Right lobe of liver (tissue), 6 donors: ENCODE measurements around the gene TRMT1. TPM values are rescaled to one million over a fixed set of nuclear protein-coding genes. Genes with fewer than 3 reads are reported as not detected.

ENCODE experiments used
- ATAC-seq, 4 donors: fragments of 200-7000 bp; cut with Tn5 transposase; one replicate each; pipeline ENCODE4 v1.9.1; 2020; ENCODE audit warnings: mild to moderate bottlenecking in 4 of 4, moderate library complexity in 4 of 4
- DNase-seq, 3 donors: peaks; one replicate each; pipeline ENCODE4 v3.0.0-alpha.2; 2020
- H3K27ac ChIP-seq, 3 donors: fragments of 200-600 bp; one replicate each; pipeline ENCODE4 v1.8.0; 2022
- H3K27me3 ChIP-seq, 2 donors: fragments of 200-600 bp; one replicate each; pipeline ENCODE4 v1.8.0; 2022
- H3K36me3 ChIP-seq, 4 donors: fragments of 200-600 bp; sonication (generic) in 1 of 4; one replicate each; pipeline versions ENCODE4 v1.5.1 to v1.8.0; 2017 to 2022; ENCODE audit warnings: control low read depth in 1 of 4
- H3K4me1 ChIP-seq, 4 donors: fragments of 200-600 bp; sonication (generic) in 1 of 4; one replicate each; pipeline versions ENCODE4 v1.5.1 to v1.8.0; 2017 to 2022; ENCODE audit warnings: control low read depth in 1 of 4
- H3K4me3 ChIP-seq, 3 donors: fragments of 200-600 bp; one replicate each; pipeline ENCODE4 v1.8.0; 2022
- H3K9me3 ChIP-seq, 4 donors: fragments of 200-600 bp; sonication (generic) in 1 of 4; one replicate each; pipeline versions ENCODE4 v1.5.1 to v1.8.0; 2017 to 2022; ENCODE audit warnings: control low read depth in 1 of 4
- CTCF ChIP-seq, 4 donors: fragments of 200-600 bp in 3 of 4; fragments of 450-650 bp in 1 of 4; IDR thresholded peaks; one replicate each; pipeline versions ENCODE4 v1.5.1 to v1.8.0; 2016 to 2022; ENCODE audit warnings: antibody characterized with exemption in 4 of 4, mild to moderate bottlenecking in 2 of 4
- POLR2A ChIP-seq: fragments of 450-650 bp; IDR thresholded peaks from one replicate; pipeline ENCODE4 v1.6.1; 2017; ENCODE audit warnings: antibody characterized with exemption, mild to moderate bottlenecking
- WGBS: methylation state at CpG from one replicate; pipeline ENCODE4 v1.1.6; 2018; ENCODE audit warnings: low coverage, low lambda C conversion rate; ENCODE audit not compliant: insufficient coverage; ENCODE audit errors: missing lambda C conversion rate; 5-methylcytosine and 5-hydroxymethylcytosine counted together
- intact Hi-C, 2 donors: fragments of 100-400 bp; cut with DNase I; formaldehyde crosslinking; loops; one replicate each; pipeline versions ENCODE4 v1.11.2 to v1.14.1; 2022
- total RNA-seq, 6 experiments: library from RNA; depleted of rRNA in 2 of 6; stranded (reverse); fragments of >200 nt in 2 of 6; fragmentation: NEBNext Ultra II Directional in 3 of 6; extraction: Animal tissue kit (Norgen Biotek cat#: 25700) in 3 of 6; gene quantifications; one replicate each; pipeline versions ENCODE4 v1.1.0 to v1.2.4, GENCODE V29; 2016 to 2023
- donor health status: DM: no; HTN: yes; CAD: no.
- donor health status: DM: no; HTN: no; CAD: no.
- donor health status: DM: no; HTN: no; CAD: no.
- donor health status: DM: no; HTN: yes; CAD: no.
- donor health status: DM: no; HTN: yes; CAD: no.

TRMT1 gene
- total RNA-seq, 6 experiments from 2014 or later = 15.0 to 20.5 (median 17.2) TPM

DNA sequence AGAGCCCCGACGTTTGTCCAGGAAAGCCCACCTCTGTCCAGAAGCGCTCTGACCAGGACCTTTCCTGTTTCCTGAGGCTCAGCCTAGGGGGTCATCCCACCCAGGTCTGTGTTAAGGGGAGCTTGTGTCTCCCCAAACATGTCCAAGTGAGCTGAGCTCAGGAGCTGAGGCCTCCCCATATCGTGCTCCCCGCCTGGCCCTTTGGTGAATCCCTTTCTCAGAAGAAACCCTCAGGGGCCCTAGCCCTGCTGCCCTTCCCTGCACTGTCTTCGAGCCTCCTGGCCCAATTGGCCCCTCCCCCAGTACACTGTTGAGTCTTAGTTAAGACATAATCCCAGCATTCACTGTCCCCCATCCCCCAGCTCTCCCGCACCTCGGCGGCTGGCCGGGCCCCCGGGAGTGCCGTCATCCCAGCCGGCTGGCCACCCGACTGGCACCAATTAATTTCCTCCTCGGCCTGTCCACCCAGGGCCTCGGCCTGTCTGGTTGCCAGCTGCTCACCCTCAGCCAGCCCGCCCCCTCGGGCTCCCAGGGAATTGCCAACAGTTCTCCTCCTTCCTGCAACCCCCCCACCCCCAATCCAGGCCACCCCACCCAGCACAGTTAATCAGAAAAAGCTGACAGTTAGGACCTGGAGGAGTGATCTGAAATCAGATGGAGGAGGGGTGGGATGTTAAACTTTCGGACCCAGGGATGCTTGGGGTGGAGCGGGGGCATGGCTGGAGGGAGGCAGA, 47.2 kb upstream of the TRMT1 start:
- Histone ChIP-seq H3K9me3 (no peaks in the 10 kb centered on the region), H3K36me3 (no peaks in the 10 kb centered on the region), H3K27ac (peak overlapping the region; percentile 82 to 88 (median 88)), H3K27me3 (no peaks in the 10 kb centered on the region), H3K4me3 (peak overlapping the region in 1 of 3 donors; percentile 56), H3K4me1 (peaks cover 0 to 34% (median 11%) of the 10 kb centered on the region in 4 donors)
- no peak for TF ChIP-seq CTCF (IDR thresholded peaks at IDR 0.05)
- no peak for TF ChIP-seq POLR2A
- DNase-seq (peak; percentile 62 to 71 (median 68)), ATAC-seq (peak in 1 of 4 donors; percentile 2)
- intact Hi-C loops = no loop called here
- WGBS = 36% methylated on average over 15 of the region's 20 CpGs

DNA sequence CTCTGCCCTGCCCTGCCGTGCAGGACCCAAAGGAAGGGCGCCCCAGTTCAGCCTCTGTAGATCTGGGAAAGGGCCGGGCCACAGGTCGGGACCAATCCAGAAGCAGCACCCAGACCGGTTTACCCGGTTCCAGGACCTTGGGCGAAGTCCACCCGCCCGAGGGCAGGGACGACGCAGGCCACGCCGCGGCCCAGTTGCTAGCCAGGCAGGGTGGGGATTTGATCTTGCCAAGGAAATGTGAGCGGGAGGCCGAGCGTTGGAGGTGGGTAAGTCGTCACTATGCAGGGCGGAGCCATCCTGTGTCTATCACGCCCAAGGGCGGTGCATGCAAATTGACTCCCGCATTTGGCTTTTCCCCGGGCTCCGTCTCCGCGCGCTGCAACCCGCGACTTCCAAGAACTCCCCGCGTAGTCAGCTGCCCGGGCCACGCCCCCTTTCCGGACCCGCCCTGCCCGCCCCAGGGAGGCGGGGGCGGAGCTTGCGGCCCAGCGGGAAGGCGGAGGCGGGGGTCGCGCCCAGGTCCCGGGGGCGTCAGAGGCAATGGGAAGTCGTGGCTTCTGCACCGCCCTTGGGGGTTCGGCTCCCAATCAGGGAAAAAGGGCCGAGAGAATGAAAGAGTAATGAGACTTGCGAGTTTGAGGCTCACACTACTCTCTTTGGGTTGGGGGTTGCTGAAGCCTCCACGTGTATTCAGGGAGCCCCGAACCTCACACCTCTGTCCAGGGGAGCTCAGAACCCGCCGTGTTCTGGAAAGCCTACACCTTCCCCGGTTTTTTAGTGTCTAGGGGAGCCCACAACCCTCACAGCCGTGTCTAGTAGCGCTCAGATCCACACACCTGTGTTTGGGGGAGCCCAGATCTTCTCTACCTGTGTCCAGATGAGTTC, 46.4 kb upstream of the TRMT1 start:
- peak overlapping the region; percentile 27 to 56 (median 46) for H3K4me3 ChIP-seq
- H3K27me3 ChIP-seq = no peaks in the 10 kb centered on the region
- TF ChIP-seq CTCF (IDR thresholded peaks at IDR 0.05) = no peak
- peak; percentile 70 for TF ChIP-seq POLR2A
- peaks cover 0 to 31% (median 11%) of the 10 kb centered on the region in 4 donors for H3K4me1 ChIP-seq
- peak overlapping the region; percentile 82 to 88 (median 88) for H3K27ac ChIP-seq
- 8% methylated on average over 7 of the region's 58 CpGs for WGBS
- no peaks in the 10 kb centered on the region for H3K36me3 ChIP-seq
- intact Hi-C loops = no loop called here
- no peaks in the 10 kb centered on the region for H3K9me3 ChIP-seq
- ATAC-seq = peak; percentile 80 to 93 (median 90)
- DNase-seq = peak; percentile 99

DNA sequence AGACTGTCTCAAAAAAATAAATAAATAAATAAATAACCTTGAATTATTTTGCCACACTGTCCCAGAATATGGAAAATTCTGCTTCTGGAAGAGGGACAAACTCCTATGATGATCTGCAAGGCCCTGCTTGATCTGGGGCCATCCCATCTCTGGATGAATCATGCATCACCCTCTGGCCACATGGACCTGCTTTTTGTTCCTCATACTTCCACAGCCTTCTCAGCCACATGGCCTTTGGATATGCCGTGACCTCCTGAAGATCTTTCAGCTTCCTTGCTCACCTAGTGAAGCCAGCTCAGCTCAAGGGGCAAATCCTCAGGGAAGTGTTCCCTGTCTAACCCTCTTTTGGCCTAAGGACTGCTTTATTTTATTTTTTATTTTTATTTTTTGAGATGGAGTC, 44.0 kb upstream of the TRMT1 start:
- H3K36me3 ChIP-seq = no peaks in the 10 kb centered on the region
- peaks cover 0 to 28% (median 12%) of the 10 kb centered on the region in 4 donors for H3K4me1 ChIP-seq
- H3K9me3 ChIP-seq = no peaks in the 10 kb centered on the region
- H3K4me3 ChIP-seq = no peak overlapping the region
- intact Hi-C loops = no loop called here
- ATAC-seq (no peak), DNase-seq (no peak)
- no peaks in the 10 kb centered on the region for H3K27me3 ChIP-seq
- 56% methylated on average over 1 of the region's 1 CpG for WGBS
- no peak for TF ChIP-seq POLR2A
- TF ChIP-seq CTCF (IDR thresholded peaks at IDR 0.05) = no peak
- H3K27ac ChIP-seq = no peak overlapping the region

DNA sequence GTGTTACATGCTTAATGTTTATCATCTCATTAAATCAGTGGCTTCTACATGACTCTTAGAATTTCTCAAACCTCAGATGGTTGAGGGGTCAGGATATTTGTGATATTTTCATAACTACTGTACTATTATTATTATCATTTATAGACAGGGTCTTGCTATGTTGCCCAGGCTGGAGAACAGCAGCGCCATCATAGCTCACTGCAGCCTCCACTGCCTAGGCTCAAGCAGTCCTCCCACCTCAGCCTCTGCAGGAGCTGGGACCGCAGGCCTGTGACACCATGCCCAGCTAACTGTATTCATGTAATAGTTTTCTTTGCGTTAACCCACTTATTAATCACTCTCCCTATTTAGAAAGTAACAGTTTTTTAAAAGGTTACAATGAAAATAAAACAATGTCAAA, 43.2 kb upstream of the TRMT1 start:
- WGBS = 91% methylated on average over 3 of the region's 3 CpGs
- intact Hi-C loops = no loop called here

More for the DNA sequence above, 43.2 kb upstream of the TRMT1 start:
- Histone ChIP-seq H3K36me3 (no peaks in the 10 kb centered on the region), H3K4me3 (no peak overlapping the region), H3K27me3 (no peaks in the 10 kb centered on the region), H3K9me3 (no peaks in the 10 kb centered on the region), H3K4me1 (peaks cover 0 to 28% (median 12%) of the 10 kb centered on the region in 4 donors), H3K27ac (no peak overlapping the region)
- DNase-seq (no peak), ATAC-seq (no peak)
- no peak for TF ChIP-seq POLR2A
- TF ChIP-seq CTCF (IDR thresholded peaks at IDR 0.05) = no peak
